Panc1 (cell line): ENCODE measurements around the gene SRRM3. TPM values are rescaled to one million over a fixed set of nuclear protein-coding genes. Genes with fewer than 3 reads are reported as not detected.
A peak's percentile ranks its signal among the peaks of the same experiment; 100 is the strongest.
"Not testable (repeated sequence)": the region's sequence is repeated elsewhere in the genome, so short reads cannot be mapped to it uniquely, and the experiment has no call there.

Source experiments
- ATAC-seq: fragments of 200-7000 bp; cut with Tn5 transposase; 2 replicates; pipeline ENCODE4 v1.9.1; 2020; ENCODE audit warnings: mild to moderate bottlenecking, moderate library complexity
- BruUV-seq: library from RNA; stranded (reverse); fragments of 400-500 nt; replicated peaks from 2 replicates; lab custom pipeline; 2021; lab: Mats Ljungman, UMichigan
- CTCF ChIA-PET: fragments of 300-600 bp; sonication (Branson Sonifier 250); formaldehyde crosslinking; loops from one replicate; lab custom pipeline; 2022; ENCODE audit warnings: antibody characterized with exemption; lab: Charles Lee
- POLR2A ChIA-PET: fragments of 300-600 bp; sonication (Branson Sonifier 250); formaldehyde crosslinking; loops from one replicate; lab custom pipeline; 2022; ENCODE audit warnings: antibody characterized with exemption; lab: Charles Lee
- DNase-seq: peaks from one replicate; pipeline ENCODE4 v3.0.0-alpha.2; 2010; ENCODE audit warnings: low read depth, low spot score
- H3K27ac ChIP-seq: 2 replicates; pipeline ENCODE4 v1.5.1; 2011; ENCODE audit warnings: mild to moderate bottlenecking, low read length, inconsistent platforms
- H3K27me3 ChIP-seq: fragments of 200-500 bp; sonication (Bioruptor generic); 2 replicates; pipeline ENCODE4 v1.6.0; 2014; ENCODE audit warnings: low read length, inconsistent platforms; ENCODE audit not compliant: control insufficient read depth, insufficient read depth
- H3K36me3 ChIP-seq: fragments of 200-500 bp; sonication (Bioruptor generic); 2 replicates; pipeline ENCODE4 v1.5.1; 2014; ENCODE audit warnings: inconsistent platforms, mild to moderate bottlenecking, low read length, moderate library complexity; ENCODE audit not compliant: control insufficient read depth, insufficient read depth
- H3K4me1 ChIP-seq: 2 replicates; pipeline ENCODE4 v1.5.1; 2011; ENCODE audit warnings: inconsistent platforms, mild to moderate bottlenecking, low read length, moderate library complexity; ENCODE audit not compliant: control insufficient read depth, insufficient read depth
- H3K4me3 ChIP-seq, 2 experiments: 2 replicates each; pipeline ENCODE4 v1.5.1; 2011 to 2012; ENCODE audit warnings: low read depth in 2 of 2, low read length in 2 of 2, mild to moderate bottlenecking in 2 of 2, inconsistent platforms in 1 of 2, moderate library complexity in 1 of 2
- H3K9me3 ChIP-seq: fragments of 200-500 bp; sonication (Bioruptor generic); 2 replicates; pipeline ENCODE4 v1.5.1; 2014; ENCODE audit warnings: low read depth, mild to moderate bottlenecking, inconsistent platforms, low read length, moderate library complexity; ENCODE audit not compliant: control insufficient read depth, insufficient read depth
- POLR2AphosphoS5 ChIP-seq: IDR thresholded peaks from 2 replicates; pipeline ENCODE4 v1.6.1; 2012; ENCODE audit warnings: mild to moderate bottlenecking, low read depth, low read length, moderate library complexity
- SIN3A ChIP-seq: IDR thresholded peaks from 2 replicates; pipeline ENCODE4 v1.6.1; 2012; ENCODE audit warnings: low read depth, mild to moderate bottlenecking, low read length, moderate library complexity, borderline replicate concordance; ENCODE audit not compliant: insufficient read depth
- TCF7L2 ChIP-seq: IDR thresholded peaks from 2 replicates; pipeline ENCODE4 v1.6.1; 2011; ENCODE audit warnings: mild to moderate bottlenecking, low read depth, low read length, inconsistent platforms
- in situ Hi-C: cut with HindIII; loops from 2 replicates; pipeline ENCODE4 v1.10.0; 2016; ENCODE audit warnings: low sequenced_read_pairs, low pct_unique_long_range_greater_than_20kb
- intact Hi-C: fragments of 100-400 bp; cut with micrococcal nuclease; formaldehyde crosslinking; loops from one replicate; pipeline ENCODE4 v1.10.0; 2022; ENCODE audit not compliant: unreplicated experiment
- total RNA-seq: library from RNA; stranded (reverse); gene quantifications from one replicate; pipeline ENCODE4 v1.2.1, GENCODE V29; 2021; ENCODE audit not compliant: unreplicated experiment
- TF ChIP-seq, protein P1 (sequence below), 2 experiments: IDR thresholded peaks; 2 replicates each; pipeline ENCODE4 v1.6.1; 2011 to 2012; ENCODE audit warnings: low read depth in 2 of 2, control low read depth in 1 of 2, low read length in 1 of 2, mild to moderate bottlenecking in 1 of 2, moderate library complexity in 1 of 2; ENCODE audit not compliant: insufficient read depth in 1 of 2
- TF ChIP-seq, protein P2 (sequence below): fragments of 450-650 bp; IDR thresholded peaks from 2 replicates; pipeline ENCODE4 v1.5.1; 2017; ENCODE audit warnings: mild to moderate bottlenecking

The SRRM3 gene
- total RNA-seq, 1 experiment from 2014 or later = 8.5 TPM

DNA sequence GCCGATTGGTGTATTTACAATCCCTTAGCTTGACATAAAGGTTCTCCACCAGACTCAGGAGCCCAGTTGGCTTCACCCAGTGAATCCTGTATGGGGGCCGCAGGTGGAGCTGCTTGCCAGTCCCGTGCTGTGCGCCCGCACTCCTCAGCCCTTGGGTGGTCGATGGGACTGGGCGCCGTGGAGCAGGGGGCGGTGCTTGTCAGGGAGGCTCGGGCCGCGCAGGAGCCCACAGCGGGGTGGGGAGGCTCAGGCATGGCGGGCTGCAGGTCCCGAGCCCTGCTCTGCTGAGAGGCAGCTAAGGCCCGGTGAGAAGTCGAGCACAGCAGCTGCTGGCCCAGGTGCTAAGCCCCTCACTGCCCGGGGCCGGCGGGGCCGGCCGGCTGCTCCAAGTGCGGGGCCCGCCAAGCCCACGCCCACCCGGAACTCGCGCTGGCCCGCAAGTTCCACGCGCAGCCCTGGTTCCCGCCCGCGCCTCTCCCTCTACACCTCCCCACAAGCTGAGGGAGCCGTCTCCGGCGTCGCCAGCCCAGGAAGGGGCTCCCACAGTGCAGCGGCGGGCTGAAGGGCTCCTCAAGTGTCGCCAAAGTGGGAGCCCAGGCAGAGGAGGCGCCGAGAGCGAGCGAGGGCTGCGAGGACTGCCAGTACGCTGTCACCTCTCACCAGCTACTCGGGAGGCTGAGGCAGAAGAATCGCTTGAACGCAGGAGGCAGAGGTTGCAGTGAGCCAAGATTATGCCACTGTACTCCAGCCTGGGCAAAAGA is 107.8 kb downstream of the SRRM3 start:
- CTCF ChIA-PET = interaction anchor here (0.6 kb wide), 1 partner anchor 27 kb away, joined by 5 read pairs; no protein-coding TSS in a partner anchor
- DNase-seq, H3K9me3 ChIP-seq, ATAC-seq, BruUV-seq, intact Hi-C loops, H3K27ac ChIP-seq, H3K27me3 ChIP-seq, H3K36me3 ChIP-seq, H3K4me3 ChIP-seq, in situ Hi-C loops: not testable (repeated sequence)
- H3K4me1 ChIP-seq = peaks cover 17% of the 10 kb centered on the region
- POLR2A ChIA-PET = interaction anchor here (0.6 kb wide), 1 partner anchor 79 kb away, joined by 7 read pairs; no protein-coding TSS in a partner anchor

DNA sequence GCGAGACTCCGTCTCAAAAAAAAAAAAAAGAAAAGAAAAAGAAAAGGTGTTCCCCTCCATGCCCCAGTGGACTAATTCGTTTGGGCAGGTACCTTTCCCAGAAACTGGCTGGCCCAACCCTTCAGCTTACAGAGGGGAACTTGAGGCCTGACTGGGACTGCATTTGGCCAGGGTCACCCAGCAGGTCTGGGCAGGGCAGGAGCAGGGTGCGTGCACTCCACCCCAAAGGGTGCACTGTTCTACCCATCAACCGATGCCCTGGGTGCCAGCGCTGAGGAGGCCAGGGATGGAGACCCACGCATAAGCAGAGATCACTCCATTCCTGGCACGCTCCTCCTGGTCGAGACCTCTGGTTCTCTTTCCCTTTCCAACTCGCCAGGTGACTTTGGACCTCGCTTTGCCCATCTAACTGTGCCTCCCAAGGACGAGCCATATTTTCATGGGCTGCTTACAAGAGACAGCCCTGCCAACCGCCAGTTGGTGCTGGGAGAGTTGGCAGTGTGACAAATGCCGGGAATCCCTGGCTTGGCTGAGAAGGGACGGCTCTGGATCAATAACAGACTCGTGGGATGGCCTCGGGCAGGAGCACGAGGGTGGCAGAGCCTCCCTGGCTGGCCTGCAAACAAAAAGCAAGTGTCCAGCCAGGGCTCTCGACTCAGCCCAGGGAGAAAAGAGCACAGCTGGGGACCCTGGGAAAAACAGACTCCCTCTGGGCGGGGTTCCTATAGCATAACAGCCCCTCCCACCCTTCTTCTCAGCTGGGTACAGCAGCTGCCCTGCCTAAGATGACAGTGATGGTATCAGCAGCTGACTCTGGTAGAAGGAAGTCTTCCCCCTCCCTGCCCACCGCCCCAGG is 108.6 kb downstream of the SRRM3 start:
- in situ Hi-C loops = no loop called here
- POLR2A ChIA-PET = no interaction called here
- H3K4me1 ChIP-seq = peaks cover 10% of the 10 kb centered on the region
- H3K27me3 ChIP-seq = no peaks in the 10 kb centered on the region
- CTCF ChIA-PET = no interaction called here
- TF ChIP-seq POLR2AphosphoS5 (no peak), SIN3A (no peak), TCF7L2 (no peak)
- TF ChIP-seq, protein P1, sequence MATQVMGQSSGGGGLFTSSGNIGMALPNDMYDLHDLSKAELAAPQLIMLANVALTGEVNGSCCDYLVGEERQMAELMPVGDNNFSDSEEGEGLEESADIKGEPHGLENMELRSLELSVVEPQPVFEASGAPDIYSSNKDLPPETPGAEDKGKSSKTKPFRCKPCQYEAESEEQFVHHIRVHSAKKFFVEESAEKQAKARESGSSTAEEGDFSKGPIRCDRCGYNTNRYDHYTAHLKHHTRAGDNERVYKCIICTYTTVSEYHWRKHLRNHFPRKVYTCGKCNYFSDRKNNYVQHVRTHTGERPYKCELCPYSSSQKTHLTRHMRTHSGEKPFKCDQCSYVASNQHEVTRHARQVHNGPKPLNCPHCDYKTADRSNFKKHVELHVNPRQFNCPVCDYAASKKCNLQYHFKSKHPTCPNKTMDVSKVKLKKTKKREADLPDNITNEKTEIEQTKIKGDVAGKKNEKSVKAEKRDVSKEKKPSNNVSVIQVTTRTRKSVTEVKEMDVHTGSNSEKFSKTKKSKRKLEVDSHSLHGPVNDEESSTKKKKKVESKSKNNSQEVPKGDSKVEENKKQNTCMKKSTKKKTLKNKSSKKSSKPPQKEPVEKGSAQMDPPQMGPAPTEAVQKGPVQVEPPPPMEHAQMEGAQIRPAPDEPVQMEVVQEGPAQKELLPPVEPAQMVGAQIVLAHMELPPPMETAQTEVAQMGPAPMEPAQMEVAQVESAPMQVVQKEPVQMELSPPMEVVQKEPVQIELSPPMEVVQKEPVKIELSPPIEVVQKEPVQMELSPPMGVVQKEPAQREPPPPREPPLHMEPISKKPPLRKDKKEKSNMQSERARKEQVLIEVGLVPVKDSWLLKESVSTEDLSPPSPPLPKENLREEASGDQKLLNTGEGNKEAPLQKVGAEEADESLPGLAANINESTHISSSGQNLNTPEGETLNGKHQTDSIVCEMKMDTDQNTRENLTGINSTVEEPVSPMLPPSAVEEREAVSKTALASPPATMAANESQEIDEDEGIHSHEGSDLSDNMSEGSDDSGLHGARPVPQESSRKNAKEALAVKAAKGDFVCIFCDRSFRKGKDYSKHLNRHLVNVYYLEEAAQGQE (IDR thresholded peaks at IDR 0.05; ENCODE audit: insufficient read depth in 1 of 2, low read depth in 2 of 2, low read length in 1 of 2) = no peak
- TF ChIP-seq, protein P2, sequence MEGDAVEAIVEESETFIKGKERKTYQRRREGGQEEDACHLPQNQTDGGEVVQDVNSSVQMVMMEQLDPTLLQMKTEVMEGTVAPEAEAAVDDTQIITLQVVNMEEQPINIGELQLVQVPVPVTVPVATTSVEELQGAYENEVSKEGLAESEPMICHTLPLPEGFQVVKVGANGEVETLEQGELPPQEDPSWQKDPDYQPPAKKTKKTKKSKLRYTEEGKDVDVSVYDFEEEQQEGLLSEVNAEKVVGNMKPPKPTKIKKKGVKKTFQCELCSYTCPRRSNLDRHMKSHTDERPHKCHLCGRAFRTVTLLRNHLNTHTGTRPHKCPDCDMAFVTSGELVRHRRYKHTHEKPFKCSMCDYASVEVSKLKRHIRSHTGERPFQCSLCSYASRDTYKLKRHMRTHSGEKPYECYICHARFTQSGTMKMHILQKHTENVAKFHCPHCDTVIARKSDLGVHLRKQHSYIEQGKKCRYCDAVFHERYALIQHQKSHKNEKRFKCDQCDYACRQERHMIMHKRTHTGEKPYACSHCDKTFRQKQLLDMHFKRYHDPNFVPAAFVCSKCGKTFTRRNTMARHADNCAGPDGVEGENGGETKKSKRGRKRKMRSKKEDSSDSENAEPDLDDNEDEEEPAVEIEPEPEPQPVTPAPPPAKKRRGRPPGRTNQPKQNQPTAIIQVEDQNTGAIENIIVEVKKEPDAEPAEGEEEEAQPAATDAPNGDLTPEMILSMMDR = no peak
- no peaks in the 10 kb centered on the region for H3K36me3 ChIP-seq
- intact Hi-C loops = no loop called here
- BruUV-seq = no TSS peak
- 0 out of 4 replicates have a peak overlapping the region, but pooled peaks of 1 of the 2 experiments have one; percentile 16 for H3K4me3 ChIP-seq
- no peaks in the 10 kb centered on the region for H3K9me3 ChIP-seq
- ATAC-seq (0 out of 2 replicates have a peak, but pooled peaks have one; percentile 22), DNase-seq (no peak)
- H3K27ac ChIP-seq = peak overlapping the region; percentile 64

DNA sequence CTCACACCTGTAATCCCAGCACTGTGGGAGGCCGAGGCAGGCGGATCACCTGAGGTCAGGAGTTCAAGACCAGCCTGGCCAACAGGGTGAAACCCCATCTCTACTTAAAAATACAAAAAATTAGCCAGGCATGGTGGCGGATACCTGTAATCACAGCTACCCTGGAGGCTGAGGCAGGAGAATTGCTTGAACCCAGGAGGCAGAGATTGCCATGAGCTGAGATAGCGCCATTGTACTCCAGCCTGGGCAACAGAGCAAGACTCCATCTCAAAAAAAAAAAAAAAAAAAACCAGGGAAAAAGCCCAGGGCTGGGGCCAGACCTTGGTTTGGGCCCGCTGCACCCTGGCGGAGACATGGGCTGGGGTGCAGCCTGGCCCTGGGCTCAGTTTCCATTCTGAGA is 110.1 kb downstream of the SRRM3 start:
- H3K4me3 ChIP-seq, intact Hi-C loops, DNase-seq, ATAC-seq, H3K27me3 ChIP-seq, in situ Hi-C loops, BruUV-seq, H3K9me3 ChIP-seq, H3K27ac ChIP-seq, H3K36me3 ChIP-seq, POLR2A ChIA-PET, H3K4me1 ChIP-seq: not testable (repeated sequence)
- CTCF ChIA-PET = interaction anchor here (0.6 kb wide), 1 partner anchor 77 kb away, joined by 9 read pairs; no protein-coding TSS in a partner anchor
